Thyroid gland (tissue), 4 donors: Measurements from ENCODE around the gene KRTAP5-5.

Source experiments
- CTCF ChIP-seq, 6 experiments: fragments of 200-600 bp in 3 of 6; fragments of 450-650 bp in 3 of 6; sonication (generic) in 3 of 6; IDR thresholded peaks; one replicate each; pipeline ENCODE4 v1.5.1; 2016 to 2019; ENCODE audit warnings: antibody characterized with exemption in 6 of 6, mild to moderate bottlenecking in 2 of 6, inconsistent platforms in 1 of 6, moderate library complexity in 1 of 6
- POLR2A ChIP-seq, 2 donors: fragments of 450-650 bp; IDR thresholded peaks; one replicate each; pipeline ENCODE4 v1.6.1; 2017; ENCODE audit warnings: antibody characterized with exemption in 2 of 2, mild to moderate bottlenecking in 2 of 2, moderate library complexity in 1 of 2

GRCh38 chr11:1633864-1634263 lies 4.3 kb downstream of the KRTAP5-5 start:
- TF ChIP-seq CTCF (IDR thresholded peaks at IDR 0.05) = no peak
- no peak for TF ChIP-seq POLR2A (IDR thresholded peaks at IDR 0.05)
